ENCODE results near the gene LAMTOR5.

DNA sequence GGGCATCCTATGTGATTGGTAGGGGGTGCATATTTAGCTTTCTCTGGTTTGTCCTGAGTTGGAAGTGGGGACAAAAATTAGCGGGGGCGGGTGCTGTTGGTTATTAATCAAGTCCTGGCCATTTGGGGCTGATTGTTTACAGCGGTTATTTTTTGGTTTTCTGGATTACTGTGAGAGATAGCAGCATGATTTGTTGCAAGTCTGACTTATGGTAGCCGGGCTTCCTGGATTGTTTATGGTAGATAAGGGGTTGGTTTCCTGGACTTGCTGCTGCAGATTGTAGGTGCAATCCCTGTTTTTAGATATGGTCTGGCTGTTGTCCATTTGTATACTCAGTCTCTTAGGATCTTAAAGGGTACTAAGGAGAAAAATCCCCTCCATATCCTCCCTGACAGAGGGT lies 31.4 kb upstream of the LAMTOR5 start:
- TF ChIP-seq, protein P1, sequence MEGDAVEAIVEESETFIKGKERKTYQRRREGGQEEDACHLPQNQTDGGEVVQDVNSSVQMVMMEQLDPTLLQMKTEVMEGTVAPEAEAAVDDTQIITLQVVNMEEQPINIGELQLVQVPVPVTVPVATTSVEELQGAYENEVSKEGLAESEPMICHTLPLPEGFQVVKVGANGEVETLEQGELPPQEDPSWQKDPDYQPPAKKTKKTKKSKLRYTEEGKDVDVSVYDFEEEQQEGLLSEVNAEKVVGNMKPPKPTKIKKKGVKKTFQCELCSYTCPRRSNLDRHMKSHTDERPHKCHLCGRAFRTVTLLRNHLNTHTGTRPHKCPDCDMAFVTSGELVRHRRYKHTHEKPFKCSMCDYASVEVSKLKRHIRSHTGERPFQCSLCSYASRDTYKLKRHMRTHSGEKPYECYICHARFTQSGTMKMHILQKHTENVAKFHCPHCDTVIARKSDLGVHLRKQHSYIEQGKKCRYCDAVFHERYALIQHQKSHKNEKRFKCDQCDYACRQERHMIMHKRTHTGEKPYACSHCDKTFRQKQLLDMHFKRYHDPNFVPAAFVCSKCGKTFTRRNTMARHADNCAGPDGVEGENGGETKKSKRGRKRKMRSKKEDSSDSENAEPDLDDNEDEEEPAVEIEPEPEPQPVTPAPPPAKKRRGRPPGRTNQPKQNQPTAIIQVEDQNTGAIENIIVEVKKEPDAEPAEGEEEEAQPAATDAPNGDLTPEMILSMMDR (IDR thresholded peaks at IDR 0.05; ENCODE audit: low read depth, low read length): no peak
- no peak for TF ChIP-seq EZH2phosphoT487 (IDR thresholded peaks at IDR 0.05; ENCODE audit: low read depth)
